VCaP (cell line): ENCODE measurements around the gene PLPPR2.
A peak's percentile ranks its signal among the peaks of the same experiment; 100 is the strongest.
"Not testable (repeated sequence)": the region's sequence is repeated elsewhere in the genome, so short reads cannot be mapped to it uniquely, and the experiment has no call there.

Experiments used
- H3K27ac ChIP-seq: fragments of 450-650 bp; 2 replicates; pipeline ENCODE4 v1.5.1; 2017
- CTCF ChIP-seq: fragments of 450-650 bp; conservative IDR thresholded peaks from 2 replicates; pipeline ENCODE4 v1.5.1; 2017; ENCODE audit warnings: mild to moderate bottlenecking, moderate library complexity

Gene PLPPR2

GRCh38 chr19:11324079-11324661 lies 31.1 kb upstream of the PLPPR2 start:
- TF ChIP-seq CTCF: no peak
- H3K27ac ChIP-seq: peak overlapping the region; percentile 83

- TF ChIP-seq CTCF: no peak
- H3K27ac ChIP-seq: peak overlapping the region; percentile 83
Measured at GRCh38 chr19:11324748-11325389, 30.4 kb upstream of the PLPPR2 start.

- no peak for TF ChIP-seq CTCF
- H3K27ac ChIP-seq: no peak overlapping the region
Measured at GRCh38 chr19:11325544-11325943, 29.7 kb upstream of the PLPPR2 start.

GRCh38 chr19:11330127-11330526 lies 25.1 kb upstream of the PLPPR2 start:
- no peak for TF ChIP-seq CTCF
- H3K27ac ChIP-seq: no peak overlapping the region

GRCh38 chr19:11331502-11331901 lies 23.7 kb upstream of the PLPPR2 start:
- no peak overlapping the region for H3K27ac ChIP-seq
- no peak for TF ChIP-seq CTCF

- no peak overlapping the region for H3K27ac ChIP-seq
- TF ChIP-seq CTCF: no peak
Measured at GRCh38 chr19:11332822-11333221, 22.4 kb upstream of the PLPPR2 start.

- H3K27ac ChIP-seq: not testable (repeated sequence)
Measured at GRCh38 chr19:11333838-11334237, 21.4 kb upstream of the PLPPR2 start.

GRCh38 chr19:11335449-11336146 lies 19.6 kb upstream of the PLPPR2 start:
- no peak for TF ChIP-seq CTCF
- H3K27ac ChIP-seq: no peak overlapping the region
